Peyer's patch (tissue), 4 donors: ENCODE data around the gene ATRIP.
"Not testable (repeated sequence)": the region's sequence is repeated elsewhere in the genome, so short reads cannot be mapped to it uniquely, and the experiment has no call there.

ENCODE experiments used
- CTCF ChIP-seq, 6 experiments: fragments of 450-650 bp in 4 of 6; fragments of 200-600 bp in 2 of 6; sonication (generic) in 1 of 6; IDR thresholded peaks; one replicate each; pipeline ENCODE4 v1.5.1; 2017 to 2019; ENCODE audit warnings: antibody characterized with exemption in 6 of 6, mild to moderate bottlenecking in 3 of 6, moderate library complexity in 1 of 6
- POLR2A ChIP-seq, 2 donors: fragments of 450-650 bp; IDR thresholded peaks; one replicate each; pipeline ENCODE4 v1.5.1; 2017; ENCODE audit warnings: antibody characterized with exemption in 2 of 2, mild to moderate bottlenecking in 2 of 2, moderate library complexity in 2 of 2

DNA sequence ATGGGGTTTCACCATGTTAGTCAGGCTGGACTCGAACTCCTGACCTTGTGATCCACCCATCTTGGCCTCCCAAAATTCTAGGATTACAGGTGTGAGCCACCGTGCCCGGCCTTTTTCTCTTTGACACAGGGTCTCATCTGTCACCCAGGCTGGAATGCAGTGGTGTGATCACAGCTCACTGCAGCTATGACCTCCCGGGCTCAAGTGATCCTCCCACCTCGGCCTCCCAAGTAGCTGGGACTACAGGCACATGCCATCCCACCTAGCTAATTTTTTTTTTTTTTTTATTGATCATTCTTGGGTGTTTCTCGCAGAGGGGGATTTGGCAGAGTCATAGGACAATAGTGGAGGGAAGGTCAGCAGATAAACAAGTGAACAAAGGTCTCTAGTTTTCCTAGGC lies 36.3 kb downstream of the ATRIP start:
- TF ChIP-seq POLR2A, CTCF (IDR thresholded peaks at IDR 0.05): not testable (repeated sequence)
